ENCODE results near the gene HOXA13.
A peak's percentile ranks its signal among the peaks of the same experiment; 100 is the strongest.

Gene HOXA13

DNA sequence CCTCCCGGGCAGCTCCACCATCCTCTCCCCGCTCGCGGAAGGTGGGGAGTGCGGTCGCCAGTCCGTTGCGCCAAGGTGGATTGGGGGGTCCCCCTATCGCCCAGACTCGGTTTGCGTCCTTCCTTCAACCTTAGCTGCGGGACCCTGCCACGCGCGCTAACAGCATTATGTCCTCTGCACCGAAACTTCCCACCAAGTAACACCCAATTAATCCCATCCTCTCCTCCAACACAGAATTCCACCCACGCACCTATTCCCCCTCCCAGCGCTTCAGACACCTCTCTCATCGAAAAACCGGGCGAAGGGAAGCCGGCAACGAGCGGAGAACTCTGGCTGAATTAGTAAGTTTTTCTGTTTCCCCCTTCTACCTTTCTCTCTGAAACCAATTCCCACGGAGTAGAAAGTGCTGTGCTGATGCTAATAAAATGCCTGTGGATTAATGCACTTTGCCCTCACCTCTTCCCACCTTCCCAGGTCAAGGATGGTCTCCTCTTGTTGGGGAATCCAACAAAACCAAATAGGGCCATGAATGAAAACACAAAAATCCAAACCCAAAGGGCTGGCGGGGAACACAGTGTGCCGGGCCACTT is 48.5 kb downstream of the HOXA13 start:
- DNase-seq (ENCODE audit: low spot score): no peak
- in situ Hi-C loops (cut with MboI; ENCODE audit: low sequenced_read_pairs, unreplicated experiment): loop anchor here (10.0 to 25.0 kb wide), 3 partner anchors 297 to 777 kb away; no protein-coding TSS in a partner anchor
- no peak for TF ChIP-seq CTCF (IDR thresholded peaks at IDR 0.05; ENCODE audit: borderline replicate concordance, control extremely low read depth, extremely low read depth, insufficient read depth, missing control alignments)

GRCh38 chr7:27150568-27151340 is 49.1 kb downstream of the HOXA13 start:
- DNase-seq (ENCODE audit: low spot score): peak; percentile 91
- in situ Hi-C loops (cut with MboI; ENCODE audit: low sequenced_read_pairs, unreplicated experiment): loop anchor here (10.0 to 25.0 kb wide), 3 partner anchors 296 to 776 kb away; no protein-coding TSS in a partner anchor
- peak; percentile 95 for TF ChIP-seq CTCF (IDR thresholded peaks at IDR 0.05; ENCODE audit: borderline replicate concordance, control extremely low read depth, extremely low read depth, insufficient read depth, missing control alignments)

DNA sequence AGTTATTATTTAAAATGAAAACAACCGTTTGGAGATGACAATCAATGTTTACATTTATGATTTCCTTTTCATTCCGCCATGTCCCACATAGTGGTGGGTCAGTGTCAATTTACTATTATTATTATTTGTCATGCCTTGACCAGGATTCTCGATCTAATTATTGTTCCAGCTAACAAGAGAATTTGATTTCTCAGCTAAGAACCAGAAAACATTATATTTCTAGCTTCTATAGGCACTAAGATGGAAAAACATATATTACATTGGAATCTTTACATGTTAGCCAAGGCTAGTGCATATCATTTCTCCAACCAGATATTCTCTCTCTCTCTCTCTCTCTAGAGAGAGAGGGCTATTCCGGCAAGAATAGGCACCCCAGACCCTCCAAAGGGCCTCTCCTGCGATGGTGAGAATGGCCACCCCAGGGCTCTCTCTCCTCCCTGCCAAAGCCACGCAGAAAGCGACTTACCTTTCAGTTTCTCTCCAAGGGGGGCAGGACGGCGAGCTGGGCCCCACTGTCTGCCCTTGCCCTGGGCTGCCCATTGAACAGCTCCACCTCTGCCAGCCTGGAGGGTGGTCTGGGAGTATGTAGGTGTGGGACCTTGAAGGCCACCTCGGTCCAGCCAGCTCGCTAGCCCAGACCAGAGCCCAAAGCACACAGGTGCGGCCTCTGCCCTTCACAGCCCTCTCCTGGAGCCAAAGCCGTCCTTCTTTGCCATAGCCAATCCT is 49.9 kb downstream of the HOXA13 start:
- no peak for TF ChIP-seq CTCF (IDR thresholded peaks at IDR 0.05; ENCODE audit: borderline replicate concordance, control extremely low read depth, extremely low read depth, insufficient read depth, missing control alignments)
- no peak for DNase-seq (ENCODE audit: low spot score)
- in situ Hi-C loops (cut with MboI; ENCODE audit: low sequenced_read_pairs, unreplicated experiment): loop anchor here (10.0 to 25.0 kb wide), 3 partner anchors 295 to 775 kb away; no protein-coding TSS in a partner anchor

- peak; percentile 22 for DNase-seq (ENCODE audit: low spot score)
- no peak for TF ChIP-seq CTCF (IDR thresholded peaks at IDR 0.05; ENCODE audit: borderline replicate concordance, control extremely low read depth, extremely low read depth, insufficient read depth, missing control alignments)
- in situ Hi-C loops (cut with MboI; ENCODE audit: low sequenced_read_pairs, unreplicated experiment): no loop called here
Measured at GRCh38 chr7:27148756-27149641, 50.9 kb downstream of the HOXA13 start.

DNA sequence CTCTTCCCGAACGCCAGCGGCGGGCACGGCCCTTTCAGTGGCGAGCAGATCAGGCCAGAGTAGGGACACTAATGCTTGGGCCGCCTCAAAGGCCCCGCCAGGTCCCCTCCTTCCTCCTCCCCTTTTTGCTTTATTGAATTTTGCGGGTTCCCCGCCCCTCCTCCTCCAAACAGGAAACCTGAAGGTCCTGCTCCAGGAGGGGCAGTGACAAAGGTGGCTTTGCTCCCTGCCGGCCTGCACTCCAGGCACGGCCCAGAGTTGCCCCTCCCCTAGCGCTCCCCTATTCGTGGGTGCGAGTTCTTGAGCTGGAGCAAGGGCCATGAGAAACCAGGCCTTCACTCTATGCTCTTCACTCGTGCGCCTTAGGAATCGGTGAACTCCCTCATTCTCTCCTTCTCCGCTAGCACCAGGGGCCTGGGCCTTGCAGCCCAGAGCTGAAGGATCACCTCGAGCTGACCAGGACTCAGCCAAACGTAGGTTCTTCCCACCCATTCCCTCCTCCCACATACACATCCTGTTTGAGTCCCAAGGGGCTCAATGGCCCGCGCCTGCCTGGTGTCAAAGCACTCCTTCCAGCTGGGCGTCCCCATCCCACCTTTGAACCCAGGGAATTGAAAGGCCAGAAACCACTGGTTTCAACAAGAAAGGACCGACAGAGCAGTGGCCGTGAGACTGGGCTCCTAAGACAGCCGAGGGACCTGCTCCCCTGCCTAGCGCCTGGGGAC is 51.7 kb downstream of the HOXA13 start:
- no peak for TF ChIP-seq CTCF (IDR thresholded peaks at IDR 0.05; ENCODE audit: borderline replicate concordance, control extremely low read depth, extremely low read depth, insufficient read depth, missing control alignments)
- in situ Hi-C loops (cut with MboI; ENCODE audit: low sequenced_read_pairs, unreplicated experiment): no loop called here
- no peak for DNase-seq (ENCODE audit: low spot score)
